GM10266 (cell line): Measurements from ENCODE around the gene NTN3.
"Not testable (repeated sequence)": the region's sequence is repeated elsewhere in the genome, so short reads cannot be mapped to it uniquely, and the experiment has no call there.

ENCODE experiments used
- DNase-seq: peaks from one replicate; pipeline ENCODE4 v3.0.0; 2012; ENCODE audit errors: extremely low spot score
- TF ChIP-seq, protein P1 (sequence below): IDR thresholded peaks from 2 replicates; pipeline ENCODE4 v1.5.1; 2012; ENCODE audit warnings: mild to moderate bottlenecking, low read depth; ENCODE audit not compliant: control insufficient read depth, insufficient read depth; ENCODE audit errors: missing control alignments

The NTN3 gene

DNA sequence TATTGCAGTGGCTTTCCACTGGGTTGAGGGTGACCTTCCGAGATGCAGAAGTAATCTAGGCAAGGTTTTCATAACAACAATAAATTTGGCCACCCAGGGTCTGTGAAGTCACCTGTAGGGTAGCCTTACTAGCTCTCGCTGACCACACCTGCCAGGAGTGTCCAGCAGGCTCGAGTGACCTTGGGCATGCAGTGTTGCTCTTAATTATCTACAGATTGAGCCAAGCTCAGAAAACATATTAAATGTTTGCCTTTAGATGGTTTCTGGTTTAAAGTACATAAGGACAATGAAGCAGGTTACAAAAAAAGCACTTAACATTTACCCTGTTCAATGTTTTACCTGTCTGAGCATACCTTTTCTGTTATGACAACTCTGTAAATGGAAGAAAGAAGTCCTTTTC, 5.6 kb downstream of the NTN3 start:
- no peak for DNase-seq
- TF ChIP-seq, protein P1, sequence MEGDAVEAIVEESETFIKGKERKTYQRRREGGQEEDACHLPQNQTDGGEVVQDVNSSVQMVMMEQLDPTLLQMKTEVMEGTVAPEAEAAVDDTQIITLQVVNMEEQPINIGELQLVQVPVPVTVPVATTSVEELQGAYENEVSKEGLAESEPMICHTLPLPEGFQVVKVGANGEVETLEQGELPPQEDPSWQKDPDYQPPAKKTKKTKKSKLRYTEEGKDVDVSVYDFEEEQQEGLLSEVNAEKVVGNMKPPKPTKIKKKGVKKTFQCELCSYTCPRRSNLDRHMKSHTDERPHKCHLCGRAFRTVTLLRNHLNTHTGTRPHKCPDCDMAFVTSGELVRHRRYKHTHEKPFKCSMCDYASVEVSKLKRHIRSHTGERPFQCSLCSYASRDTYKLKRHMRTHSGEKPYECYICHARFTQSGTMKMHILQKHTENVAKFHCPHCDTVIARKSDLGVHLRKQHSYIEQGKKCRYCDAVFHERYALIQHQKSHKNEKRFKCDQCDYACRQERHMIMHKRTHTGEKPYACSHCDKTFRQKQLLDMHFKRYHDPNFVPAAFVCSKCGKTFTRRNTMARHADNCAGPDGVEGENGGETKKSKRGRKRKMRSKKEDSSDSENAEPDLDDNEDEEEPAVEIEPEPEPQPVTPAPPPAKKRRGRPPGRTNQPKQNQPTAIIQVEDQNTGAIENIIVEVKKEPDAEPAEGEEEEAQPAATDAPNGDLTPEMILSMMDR, result no peak

DNA sequence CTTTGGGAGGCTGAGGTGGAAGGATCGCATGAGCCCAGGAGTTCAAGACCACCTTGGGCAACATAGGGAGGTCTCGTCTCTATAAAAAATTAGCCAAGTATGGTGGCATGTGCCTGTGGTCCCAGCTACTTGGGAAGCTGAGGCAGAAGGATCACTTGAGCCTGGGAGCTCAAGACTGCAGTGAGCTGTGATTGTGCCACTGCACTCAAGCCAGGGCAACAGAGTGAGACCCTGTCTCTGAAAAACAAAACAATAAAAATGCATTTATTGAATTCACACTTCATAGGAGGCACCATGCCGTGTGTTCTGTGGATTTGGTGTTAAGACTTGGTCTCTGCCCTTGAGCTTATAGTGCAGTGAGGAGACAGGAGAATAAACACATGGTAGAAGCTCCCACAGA, 6.2 kb downstream of the NTN3 start:
- no peak for DNase-seq
- TF ChIP-seq, protein P1, result no peak

DNA sequence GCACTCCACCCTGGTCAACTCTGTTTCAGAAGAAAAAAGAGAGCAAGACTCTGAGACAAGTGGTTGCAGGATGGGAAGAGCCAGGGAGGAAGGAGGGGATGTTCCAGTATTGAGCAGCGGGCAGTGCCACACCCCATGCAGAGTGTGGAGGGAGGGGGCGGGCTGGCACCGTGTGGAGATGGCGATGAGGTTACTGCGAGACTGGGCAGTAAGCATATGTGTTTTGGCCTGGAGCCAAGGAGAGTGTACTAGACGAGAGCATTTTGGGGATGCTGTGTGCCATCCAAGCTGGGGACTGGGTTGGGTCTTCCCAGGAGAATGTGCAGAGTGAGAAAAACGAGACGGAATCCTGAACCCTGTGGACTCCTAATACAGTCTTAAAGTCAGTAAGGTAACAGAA, 7.2 kb downstream of the NTN3 start:
- TF ChIP-seq, protein P1, result no peak
- no peak for DNase-seq

DNA sequence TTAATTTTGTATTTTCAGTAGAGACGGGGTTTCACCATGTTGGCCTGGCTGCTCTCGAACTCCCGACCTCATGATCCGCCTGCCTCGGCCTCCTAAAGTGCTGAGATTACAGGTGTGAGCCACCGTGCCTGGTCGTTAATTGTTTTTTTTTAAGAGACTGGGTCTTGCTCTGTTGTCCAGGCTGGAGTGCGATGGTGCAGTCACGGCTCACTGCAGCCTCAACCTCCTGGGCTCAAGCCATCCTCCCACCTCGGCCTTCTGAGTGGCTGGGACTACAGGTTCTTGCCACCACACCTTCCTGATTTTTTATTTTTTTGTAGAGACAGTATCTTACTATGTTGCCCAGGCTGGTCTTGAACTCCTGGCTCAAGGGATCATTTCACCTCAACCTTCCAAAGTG, 8.9 kb downstream of the NTN3 start:
- not testable (repeated sequence) for DNase-seq

DNA sequence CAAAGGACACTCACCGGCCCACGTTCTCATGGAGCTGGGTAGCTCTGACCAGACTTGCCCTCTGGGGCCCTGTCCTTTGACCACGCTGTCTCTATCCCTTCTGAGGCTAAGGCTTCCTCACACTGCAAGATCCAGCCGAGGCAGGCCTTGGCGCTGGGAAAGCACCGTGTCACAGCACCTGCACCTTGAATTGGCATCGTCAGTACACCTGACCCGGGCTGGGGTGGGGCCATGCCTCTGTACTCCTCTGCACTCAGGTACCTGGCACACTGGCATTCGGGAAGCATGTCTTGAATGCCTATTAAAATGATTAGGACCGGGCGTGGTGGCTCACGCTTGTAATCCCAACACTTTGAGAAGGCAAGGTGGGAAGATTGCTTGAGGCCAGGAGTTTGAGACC, 9.9 kb downstream of the NTN3 start:
- DNase-seq, result no peak
- TF ChIP-seq, protein P1, result no peak

DNA sequence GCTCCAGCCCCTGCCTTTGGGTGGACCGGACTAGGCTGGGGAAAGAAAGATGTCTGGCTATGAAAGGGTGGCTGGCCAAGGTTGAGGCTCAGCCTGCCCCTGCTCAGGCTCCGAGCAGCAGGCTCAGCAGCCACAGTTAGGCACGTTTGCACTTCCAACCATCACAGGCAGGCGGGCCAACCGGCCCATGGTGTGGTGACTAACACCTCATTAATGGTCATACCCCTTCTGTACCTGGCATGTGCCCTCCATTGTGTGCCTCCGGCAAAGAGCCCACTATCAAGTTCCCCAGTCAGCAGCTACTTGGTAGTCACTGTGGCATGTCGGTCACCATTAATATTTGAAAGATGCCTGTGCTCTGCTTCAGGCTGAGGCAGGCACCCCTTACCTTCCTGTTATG, 10.6 kb downstream of the NTN3 start:
- TF ChIP-seq, protein P1, result no peak
- no peak for DNase-seq

DNA sequence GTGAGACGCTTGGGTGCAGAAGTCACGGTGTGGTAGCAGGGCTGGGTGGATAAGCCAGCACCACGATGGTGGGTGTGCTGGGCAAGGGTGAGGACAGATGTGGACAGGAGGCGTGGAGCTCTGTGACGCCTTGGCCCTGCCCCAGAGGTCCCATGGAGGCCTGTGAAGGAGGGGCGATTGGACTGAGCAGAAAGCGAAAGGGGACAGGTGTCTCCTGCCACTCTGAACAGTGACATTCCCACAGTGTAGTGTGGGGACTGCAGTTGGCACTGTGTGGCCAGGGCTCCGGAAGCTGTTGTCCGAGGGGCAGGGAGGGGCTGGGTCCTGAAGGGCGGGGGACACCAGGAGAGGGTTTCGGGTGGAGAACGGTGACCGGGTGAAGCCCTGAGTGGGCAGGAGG, 11.2 kb downstream of the NTN3 start:
- no peak for DNase-seq
- TF ChIP-seq, protein P1, result no peak

DNA sequence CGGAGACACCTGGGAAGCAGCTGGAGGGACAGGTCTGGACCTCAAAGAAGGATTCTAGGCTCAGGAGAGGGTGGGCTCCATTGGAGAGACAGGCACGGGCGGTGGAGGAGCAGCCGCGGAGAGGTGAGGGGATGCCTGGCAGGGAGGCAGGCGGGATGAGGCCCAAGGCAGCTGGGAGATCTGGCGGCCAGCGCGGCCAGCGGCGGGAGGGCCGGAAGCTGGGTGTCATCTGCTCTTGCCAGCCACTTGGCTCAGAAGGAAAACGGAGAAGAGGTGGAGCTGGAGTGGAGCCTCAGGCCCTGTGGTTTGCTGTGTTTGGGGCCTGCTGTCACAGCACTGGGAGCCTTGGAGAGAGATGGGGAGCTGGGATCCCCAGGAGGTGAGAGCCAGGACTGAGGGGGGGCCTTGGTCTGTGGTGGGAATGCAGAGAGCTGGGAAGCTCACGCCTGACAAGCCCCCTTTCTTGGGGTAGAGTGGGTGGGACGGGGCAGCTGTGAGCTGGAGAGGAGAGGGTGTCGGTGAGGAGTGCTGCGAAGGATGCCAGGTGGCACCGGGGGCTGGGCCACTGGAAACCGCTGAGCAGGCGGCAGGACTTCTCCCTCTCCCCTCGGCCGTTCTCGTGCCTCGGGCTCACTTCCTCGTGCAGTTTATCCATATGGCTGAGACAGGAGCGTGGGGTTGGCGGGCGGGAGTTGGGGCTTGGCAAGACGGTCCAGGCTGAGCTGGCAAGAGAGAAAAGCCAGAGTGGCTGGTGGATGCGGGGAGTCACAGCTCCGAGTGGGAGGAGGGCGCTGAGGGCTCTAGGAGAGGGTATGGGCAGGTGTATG, 11.8 kb downstream of the NTN3 start:
- TF ChIP-seq, protein P1, result no peak
- no peak for DNase-seq
